Measurements from ENCODE around the gene DCDC2B. TPM values are rescaled to one million over a fixed set of nuclear protein-coding genes. Genes with fewer than 3 reads are reported as not detected.

Gene DCDC2B
- total and polyA plus RNA-seq, 2 of the 13 experiments (the other 11 are each of a cell fraction or from before 2014, with no cell fraction given), result not detected

DNA sequence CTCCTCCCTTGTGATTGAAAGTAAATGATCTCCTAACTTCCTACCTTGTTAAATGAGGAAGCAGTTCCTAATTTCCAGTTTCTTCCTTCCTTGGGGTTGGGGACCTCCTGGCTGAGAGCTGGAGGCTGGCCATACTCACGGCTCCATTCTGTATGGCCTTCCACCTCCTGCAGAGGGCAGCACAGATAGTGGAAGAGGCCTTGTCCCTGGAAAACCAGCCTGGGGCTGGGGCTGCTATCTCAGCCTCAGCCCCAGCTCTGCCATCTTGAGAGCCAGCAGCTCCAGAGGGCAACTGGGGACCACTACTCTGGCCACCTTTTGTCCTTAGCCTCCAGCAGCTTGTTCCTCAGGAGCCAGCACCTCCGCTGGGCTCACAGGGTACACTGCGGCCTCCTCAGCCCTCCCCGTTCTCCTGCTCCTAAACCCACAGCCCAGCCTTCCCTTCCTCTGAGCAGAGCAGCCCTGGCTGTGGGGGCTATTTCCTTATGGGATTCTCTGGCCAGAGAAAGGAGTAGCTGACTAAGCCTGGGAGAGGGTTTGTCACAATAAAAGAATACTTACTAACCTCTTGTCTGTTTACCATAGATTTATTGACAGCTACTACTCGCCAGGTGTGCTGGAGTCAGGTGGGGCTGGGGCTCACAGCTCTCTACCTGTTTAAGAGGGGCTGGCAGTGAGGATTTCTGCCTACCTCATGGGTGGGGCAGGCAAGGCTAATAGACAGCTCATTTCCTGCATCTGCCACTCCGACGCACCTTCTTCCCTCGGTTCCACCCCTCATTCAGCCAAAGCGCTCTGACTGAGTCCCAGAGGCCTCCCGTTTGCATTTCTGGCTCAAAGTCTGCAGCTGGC, 7.0 kb downstream of the DCDC2B start:
- 82% methylated on average over 8 of the region's 10 CpGs for WGBS (ENCODE audit: low lambda C conversion rate)
- intact Hi-C loops (cut with micrococcal nuclease; ENCODE audit: unreplicated experiment) (loop anchor here (1.0 kb wide), 1 partner anchor 100 kb away; no protein-coding TSS in a partner anchor), in situ Hi-C loops (cut with HindIII; ENCODE audit: extremely low pct_ligation_motif_present, low pct_unique_long_range_greater_than_20kb) (loop anchor here (10.0 kb wide), 1 partner anchor 199 kb away; no protein-coding TSS in a partner anchor)
- ATAC-seq (peak; percentile 95), FAIRE-seq (peak; percentile 81), DNase-seq (ENCODE audit: low spot score) (peak; percentile 61)
- H3K79me2 ChIP-seq (ENCODE audit: insufficient read depth, low read length), result peaks cover 2% of the 10 kb centered on the region
- peaks cover 16% of the 10 kb centered on the region for H3K4me1 ChIP-seq (ENCODE audit: insufficient read depth, low read length)
- peaks cover 11 to 30% of the 10 kb centered on the region in 2 experiments; a peak in 4 of 5 replicates for H3K36me3 ChIP-seq (replicated peaks in 1 of 2; ENCODE audit: control insufficient read depth in 1 of 2, insufficient read depth in 2 of 2, low read length in 2 of 2)
- H2AFZ ChIP-seq (ENCODE audit: low read length), result no peak overlapping the region
- no peaks in the 10 kb centered on the region for H3K9me3 ChIP-seq (ENCODE audit: low read length)
- POLR2A ChIA-PET, result interaction anchor here (0.8 to 2.6 kb wide), 13 partner anchors 10 to 178 kb away, joined by 3 to 22 read pairs (median 5); partner anchors contain the start of genes BSDC1, CCDC28B, FAM167B and HDAC1
- H3K4me2 ChIP-seq (ENCODE audit: low read depth, low read length), result no peak overlapping the region
- H3K27ac ChIP-seq (ENCODE audit: extremely low read length, insufficient read depth, low read length), result no peak overlapping the region
- H3K27me3 ChIP-seq (ENCODE audit: control insufficient read depth in 1 of 2, insufficient read depth in 2 of 2, low read length in 2 of 2), result no peaks in the 10 kb centered on the region
- H3K4me3 ChIP-seq (replicated peaks in 1 of 3; ENCODE audit: insufficient read depth in 1 of 3, low read depth in 2 of 3, low read length in 3 of 3), result no peak overlapping the region
- no peaks in the 10 kb centered on the region for H4K20me1 ChIP-seq (ENCODE audit: insufficient read depth, low read length)
- BruUV-seq (replicated peaks), result no TSS peak
- H3K9ac ChIP-seq (ENCODE audit: insufficient read depth, low read depth, low read length), result no peak overlapping the region
- CTCF ChIA-PET (ENCODE audit: low intra/inter-chr PET ratio, low total read pairs), result interaction anchor here (0.7 to 2.0 kb wide), 6 partner anchors 32 to 198 kb away, joined by 3 to 11 read pairs (median 4); no protein-coding TSS in a partner anchor
- TF ChIP-seq NFATC3 (CRISPR knock-in tag; IDR thresholded peaks at IDR 0.05), result no peak
- TF ChIP-seq SAP130 (CRISPR knock-in tag; IDR thresholded peaks at IDR 0.05; ENCODE audit: low read depth), result 0 out of 2 replicates have a peak, but pooled peaks have one; percentile 24
- no peak for TF ChIP-seq KAT7 (CRISPR knock-in tag; IDR thresholded peaks at IDR 0.05; ENCODE audit: borderline replicate concordance)
- 0 out of 2 replicates have a peak, but pooled peaks have one; percentile 21 for TF ChIP-seq BCL6 (CRISPR knock-in tag; IDR thresholded peaks at IDR 0.05)
- TF ChIP-seq ZFY (CRISPR knock-in tag; IDR thresholded peaks at IDR 0.05), result 0 out of 2 replicates have a peak, but pooled peaks have one; percentile 18
- peak; percentile 37; the same call in 1 of the 2 replicates for TF ChIP-seq KDM2A (CRISPR knock-in tag; IDR thresholded peaks at IDR 0.05; ENCODE audit: borderline replicate concordance, low read depth)
- peak; percentile 33; the same call in 1 of the 2 replicates for TF ChIP-seq SALL1 (CRISPR knock-in tag; IDR thresholded peaks at IDR 0.05)
- TF ChIP-seq SMC3 (IDR thresholded peaks at IDR 0.05; ENCODE audit: low read length), result peak; percentile 86
- TF ChIP-seq KMT2B (CRISPR knock-in tag; IDR thresholded peaks at IDR 0.05), result no peak
- no peak for TF ChIP-seq CEBPB (IDR thresholded peaks at IDR 0.05; ENCODE audit: borderline replicate concordance, low read depth, low read length)
- no peak for TF ChIP-seq NFYC (CRISPR knock-in tag; IDR thresholded peaks at IDR 0.05)
- TF ChIP-seq ZFX (CRISPR knock-in tag; IDR thresholded peaks at IDR 0.05; ENCODE audit: low read depth), result peak; percentile 47; the same call in 1 of the 2 replicates
- TF ChIP-seq, protein P1, sequence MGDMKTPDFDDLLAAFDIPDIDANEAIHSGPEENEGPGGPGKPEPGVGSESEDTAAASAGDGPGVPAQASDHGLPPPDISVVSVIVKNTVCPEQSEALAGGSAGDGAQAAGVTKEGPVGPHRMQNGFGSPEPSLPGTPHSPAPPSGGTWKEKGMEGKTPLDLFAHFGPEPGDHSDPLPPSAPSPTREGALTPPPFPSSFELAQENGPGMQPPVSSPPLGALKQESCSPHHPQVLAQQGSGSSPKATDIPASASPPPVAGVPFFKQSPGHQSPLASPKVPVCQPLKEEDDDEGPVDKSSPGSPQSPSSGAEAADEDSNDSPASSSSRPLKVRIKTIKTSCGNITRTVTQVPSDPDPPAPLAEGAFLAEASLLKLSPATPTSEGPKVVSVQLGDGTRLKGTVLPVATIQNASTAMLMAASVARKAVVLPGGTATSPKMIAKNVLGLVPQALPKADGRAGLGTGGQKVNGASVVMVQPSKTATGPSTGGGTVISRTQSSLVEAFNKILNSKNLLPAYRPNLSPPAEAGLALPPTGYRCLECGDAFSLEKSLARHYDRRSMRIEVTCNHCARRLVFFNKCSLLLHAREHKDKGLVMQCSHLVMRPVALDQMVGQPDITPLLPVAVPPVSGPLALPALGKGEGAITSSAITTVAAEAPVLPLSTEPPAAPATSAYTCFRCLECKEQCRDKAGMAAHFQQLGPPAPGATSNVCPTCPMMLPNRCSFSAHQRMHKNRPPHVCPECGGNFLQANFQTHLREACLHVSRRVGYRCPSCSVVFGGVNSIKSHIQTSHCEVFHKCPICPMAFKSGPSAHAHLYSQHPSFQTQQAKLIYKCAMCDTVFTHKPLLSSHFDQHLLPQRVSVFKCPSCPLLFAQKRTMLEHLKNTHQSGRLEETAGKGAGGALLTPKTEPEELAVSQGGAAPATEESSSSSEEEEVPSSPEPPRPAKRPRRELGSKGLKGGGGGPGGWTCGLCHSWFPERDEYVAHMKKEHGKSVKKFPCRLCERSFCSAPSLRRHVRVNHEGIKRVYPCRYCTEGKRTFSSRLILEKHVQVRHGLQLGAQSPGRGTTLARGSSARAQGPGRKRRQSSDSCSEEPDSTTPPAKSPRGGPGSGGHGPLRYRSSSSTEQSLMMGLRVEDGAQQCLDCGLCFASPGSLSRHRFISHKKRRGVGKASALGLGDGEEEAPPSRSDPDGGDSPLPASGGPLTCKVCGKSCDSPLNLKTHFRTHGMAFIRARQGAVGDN (CRISPR knock-in tag; IDR thresholded peaks at IDR 0.05), result peak; percentile 41; the same call in 1 of the 2 replicates
- no peak for TF ChIP-seq ZNF343 (CRISPR knock-in tag; IDR thresholded peaks at IDR 0.05)
- peak; percentile 54; the same call in 1 of the 2 replicates for TF ChIP-seq HNF1B (CRISPR knock-in tag; IDR thresholded peaks at IDR 0.05)
- no peak for TF ChIP-seq ZNF292 (CRISPR knock-in tag; IDR thresholded peaks at IDR 0.05; ENCODE audit: borderline replicate concordance, low read depth)
- TF ChIP-seq ZFP62 (CRISPR knock-in tag; IDR thresholded peaks at IDR 0.05), result no peak
- no peak for TF ChIP-seq RNF2 (conservative IDR thresholded peaks at IDR 0.05; ENCODE audit: low read depth)
- TF ChIP-seq ELF3 (CRISPR knock-in tag; IDR thresholded peaks at IDR 0.05), result 0 out of 2 replicates have a peak, but pooled peaks have one; percentile 12
